Stimulated activated CD4-positive, alpha-beta T cell treated with anti-CD3 and anti-CD28 coated beads, Interleukin-4, amount 100 ng/mL, for 4 hours (primary cell): ENCODE measurements around the gene PPP2R2B.

Experiments used
- DNase-seq, 2 experiments: peaks; one replicate each; pipeline ENCODE4 v3.0.0-alpha.2; 2020

PPP2R2B gene

DNA sequence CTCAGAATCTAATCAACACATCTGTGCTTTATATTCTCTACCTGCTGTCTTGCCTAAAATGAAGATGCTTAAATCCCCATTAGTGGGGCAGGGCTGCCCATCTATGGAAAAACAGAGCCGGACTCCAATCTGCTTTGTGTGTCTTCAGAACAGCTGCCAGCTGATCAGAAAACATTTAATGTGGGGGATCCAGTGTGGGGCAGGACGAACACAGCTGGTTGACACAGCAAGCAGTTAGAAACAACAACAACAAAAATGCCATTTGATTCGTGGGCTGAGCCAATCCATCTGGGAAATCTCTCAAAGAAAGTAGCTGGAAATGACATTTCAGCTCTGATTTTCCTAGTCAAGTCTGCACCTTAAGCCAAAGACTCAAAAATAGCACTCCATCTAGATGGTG, 99.8 kb downstream of the PPP2R2B start:
- DNase-seq: no peak

DNA sequence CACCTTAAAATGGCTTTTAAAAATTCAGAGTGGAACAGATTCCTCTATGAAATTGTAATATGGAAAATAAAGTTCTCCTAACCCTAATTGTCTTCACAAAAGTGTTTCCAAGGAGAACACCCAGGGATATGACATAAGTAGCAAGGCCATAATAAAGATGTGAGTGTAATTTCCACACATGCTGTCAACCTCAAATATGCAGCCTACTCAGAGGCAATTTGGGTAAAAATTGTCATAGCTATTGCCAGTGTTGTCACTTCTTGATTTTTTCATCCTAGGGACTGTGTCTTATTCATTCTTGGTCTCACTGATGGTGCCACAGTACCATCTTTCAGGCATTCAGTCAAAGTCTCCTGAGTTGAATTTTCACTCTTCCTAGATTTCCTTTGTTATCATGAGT, 100.3 kb downstream of the PPP2R2B start:
- DNase-seq: no peak

DNA sequence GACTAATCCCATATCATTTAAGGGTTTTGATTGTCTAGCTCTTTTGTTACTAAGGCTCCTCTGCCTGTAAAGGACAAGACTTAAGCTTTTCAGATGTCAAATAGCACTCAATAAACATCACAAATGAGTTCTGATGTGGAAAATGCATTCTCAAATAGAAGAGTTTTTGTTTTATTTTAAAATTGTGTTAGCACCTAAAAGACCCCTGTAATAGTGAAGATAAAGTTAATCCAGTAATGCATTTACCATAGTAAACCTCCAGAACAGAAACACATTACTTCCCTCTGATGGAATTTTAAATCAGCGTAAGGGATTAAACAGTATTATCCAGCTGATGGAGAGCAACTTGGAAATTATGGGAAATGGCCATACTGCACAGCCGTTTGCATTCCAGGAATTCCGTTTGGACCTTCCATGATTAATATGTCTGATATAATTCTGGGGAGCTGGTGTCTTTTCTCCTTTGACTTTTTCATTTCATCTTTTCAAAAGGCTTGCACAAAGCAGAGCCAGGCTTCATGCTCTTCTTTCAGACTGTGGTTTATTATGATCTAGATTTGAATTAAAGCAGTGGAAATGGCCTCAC, 105.6 kb downstream of the PPP2R2B start:
- no peak for DNase-seq

DNA sequence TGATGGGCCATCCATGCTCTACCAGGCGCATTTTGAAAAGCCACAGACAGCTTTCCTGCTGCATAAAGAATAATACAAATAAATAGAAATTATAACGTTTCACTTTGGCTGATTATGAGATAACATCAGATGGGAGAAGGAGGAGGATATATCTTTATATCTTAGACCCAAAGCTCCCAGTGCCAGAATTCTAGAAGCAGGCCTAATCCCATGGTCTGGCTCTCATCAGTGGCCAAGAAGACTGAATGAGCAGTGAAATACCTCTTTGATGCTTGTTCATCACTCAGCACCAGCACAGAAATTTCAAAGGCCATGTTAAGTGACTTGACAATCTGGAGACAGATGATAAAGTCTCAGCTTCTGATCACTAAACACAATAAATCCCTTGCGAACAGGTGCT, 107.6 kb downstream of the PPP2R2B start:
- no peak for DNase-seq

DNA sequence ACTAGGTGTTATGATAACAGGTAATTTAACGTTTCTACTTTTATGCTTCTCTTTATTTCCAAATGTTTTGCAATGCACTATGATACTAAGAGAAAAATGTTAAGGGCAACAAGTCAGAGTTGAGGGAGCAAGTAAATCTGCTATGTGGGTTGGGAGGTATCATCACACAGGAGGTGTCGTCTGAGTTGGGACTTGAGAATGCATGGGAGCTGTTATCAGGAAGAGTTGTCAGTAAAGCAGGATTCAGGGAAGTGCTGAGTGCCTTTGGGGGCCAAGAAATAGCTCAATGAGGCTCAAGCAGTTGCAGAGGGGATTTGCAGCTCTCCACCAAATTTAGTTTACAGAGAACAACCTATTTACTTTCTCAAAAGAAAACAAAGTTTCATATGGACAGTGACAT, 108.0 kb downstream of the PPP2R2B start:
- no peak for DNase-seq

DNA sequence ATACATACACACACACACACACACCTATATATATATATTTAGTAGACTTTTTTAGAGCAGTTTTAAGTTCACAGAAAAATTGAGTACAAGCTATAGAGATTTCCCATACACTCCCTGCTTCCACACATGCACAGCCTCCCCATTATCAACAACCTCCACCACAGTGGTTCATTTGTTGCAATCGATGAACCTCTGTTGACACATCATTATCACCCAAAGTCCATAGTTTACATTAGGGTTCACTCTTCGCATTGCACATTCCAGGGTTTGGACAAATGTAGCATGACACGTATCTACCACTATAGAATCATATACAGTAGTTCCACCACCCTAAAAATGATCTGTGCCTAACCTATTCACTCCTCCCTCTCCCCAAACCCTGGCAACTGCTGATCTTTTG, 111.0 kb downstream of the PPP2R2B start:
- DNase-seq: no peak

DNA sequence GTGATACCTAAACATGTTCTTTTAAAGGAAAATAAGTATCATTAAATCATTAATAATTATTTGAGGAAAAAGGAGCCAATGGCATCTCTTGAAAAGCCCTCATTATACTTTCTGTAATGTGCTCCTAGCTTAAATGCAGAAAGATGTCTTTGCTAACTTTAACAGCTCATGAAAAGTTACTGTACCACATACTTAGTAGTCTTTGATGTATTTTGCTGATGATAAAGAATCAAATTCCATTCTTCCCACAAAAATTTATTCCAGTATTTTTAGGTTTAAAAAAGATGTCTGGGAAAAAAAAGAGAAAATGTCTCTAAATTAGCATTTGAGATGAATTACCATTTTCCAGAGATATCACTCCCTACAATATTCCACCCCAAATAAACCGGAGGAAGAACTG, 112.5 kb downstream of the PPP2R2B start:
- no peak for DNase-seq

DNA sequence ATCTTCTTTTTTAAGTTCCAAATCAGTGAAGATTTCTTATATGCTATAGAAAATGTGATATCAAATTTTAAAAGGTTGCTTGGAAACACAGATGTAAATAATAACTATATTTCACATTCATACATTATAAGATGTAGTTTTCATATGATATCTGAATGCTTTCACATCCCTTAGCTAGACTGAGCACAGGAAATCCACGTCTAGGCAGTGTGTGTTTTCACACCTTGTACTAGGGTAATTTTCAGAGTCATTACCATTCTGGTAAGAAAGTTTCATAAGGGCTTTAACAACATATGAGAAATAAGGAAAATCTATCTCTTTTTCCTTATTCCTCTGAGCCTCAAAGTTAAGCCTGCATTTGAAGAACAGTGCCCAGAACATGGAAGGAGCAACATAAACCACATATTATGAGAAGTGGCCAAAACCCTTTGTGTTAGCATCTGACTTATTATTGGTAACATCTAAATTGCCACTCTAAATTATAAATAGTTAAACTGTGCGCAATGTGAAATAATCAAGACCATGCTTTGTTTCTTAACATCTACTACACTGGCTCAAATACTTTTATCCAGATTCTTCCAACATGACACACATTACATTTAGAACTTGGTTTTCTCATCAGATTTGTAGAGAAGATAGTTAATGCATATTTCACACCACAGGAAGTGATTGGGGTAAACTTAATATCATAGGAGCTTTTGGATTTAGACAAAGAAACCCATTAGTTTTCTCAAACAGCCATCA, 113.3 kb downstream of the PPP2R2B start:
- no peak for DNase-seq

DNA sequence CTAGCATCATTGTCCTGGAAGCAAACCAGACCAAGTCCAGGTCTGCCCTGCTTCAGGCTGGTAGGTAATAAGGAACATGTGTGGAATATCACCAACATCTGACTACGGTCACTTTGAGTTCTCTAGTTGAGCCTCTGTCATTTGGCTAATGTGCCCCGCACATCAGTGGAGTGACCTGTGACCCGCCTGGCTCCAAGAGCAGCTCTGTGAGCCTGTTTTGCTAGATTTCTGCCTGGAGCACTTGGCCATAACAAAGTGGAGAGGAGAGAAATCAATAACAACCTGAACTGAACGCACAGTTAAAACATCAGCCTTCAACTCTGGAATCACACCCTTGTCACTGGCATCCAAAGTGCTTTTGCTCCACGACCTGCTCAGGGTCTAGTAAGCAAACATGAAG, 115.7 kb downstream of the PPP2R2B start:
- no peak for DNase-seq

DNA sequence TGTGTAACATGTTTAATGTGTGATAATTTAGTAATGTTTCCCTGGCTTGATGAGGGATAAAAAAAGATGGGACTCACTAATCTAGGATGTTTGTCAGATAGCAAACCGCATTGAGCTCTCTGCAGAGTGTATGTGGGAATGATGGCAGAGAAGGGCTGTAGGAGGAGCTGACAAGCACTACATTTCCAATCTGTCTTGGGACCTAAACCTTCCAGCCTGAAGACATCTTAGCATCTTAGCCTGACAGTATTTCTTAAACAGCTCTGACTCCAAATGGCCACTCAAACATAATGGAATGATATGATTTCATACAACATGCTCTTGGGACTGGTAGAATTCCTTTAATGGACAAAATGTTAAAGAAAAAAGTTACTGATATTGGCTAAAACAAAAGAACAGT, 116.7 kb downstream of the PPP2R2B start:
- no peak for DNase-seq

DNA sequence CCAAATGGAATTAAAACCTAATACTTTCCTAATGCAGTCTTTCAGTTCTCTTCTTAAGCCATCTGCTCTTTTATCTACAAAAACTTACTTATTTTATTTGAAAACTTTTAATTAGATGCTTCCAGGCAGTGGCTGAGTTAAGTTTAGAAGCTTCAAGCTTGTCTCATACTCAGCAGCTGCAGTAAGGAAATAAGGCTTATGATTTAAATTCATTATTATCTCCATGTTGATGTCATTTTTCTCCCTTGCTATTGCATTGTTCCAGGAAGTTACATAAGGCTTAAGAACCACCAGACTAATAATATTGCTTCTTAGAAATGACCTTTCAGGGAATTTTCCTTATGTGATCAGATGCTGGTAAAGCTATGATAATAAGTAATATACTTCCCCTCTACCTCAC, 119.6 kb downstream of the PPP2R2B start:
- DNase-seq: no peak

DNA sequence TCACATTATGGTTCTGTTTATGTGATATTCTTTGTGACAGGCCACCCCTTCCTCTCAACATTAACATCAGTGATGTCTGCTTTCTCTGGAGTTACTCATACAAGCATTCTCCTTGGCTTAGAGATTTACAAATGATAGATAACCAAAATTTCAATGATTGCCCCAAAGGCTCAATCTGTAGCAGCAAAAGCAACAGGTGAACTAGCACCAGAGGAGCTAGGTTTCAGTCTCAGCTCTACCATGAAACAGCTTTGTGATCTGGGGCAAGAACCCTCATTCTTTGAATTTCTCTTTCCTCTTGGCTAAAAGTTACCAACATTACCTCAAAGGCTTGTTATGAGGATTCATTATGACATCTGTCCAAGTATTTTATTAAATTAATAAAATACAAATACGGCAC, 120.5 kb downstream of the PPP2R2B start:
- DNase-seq: no peak

DNA sequence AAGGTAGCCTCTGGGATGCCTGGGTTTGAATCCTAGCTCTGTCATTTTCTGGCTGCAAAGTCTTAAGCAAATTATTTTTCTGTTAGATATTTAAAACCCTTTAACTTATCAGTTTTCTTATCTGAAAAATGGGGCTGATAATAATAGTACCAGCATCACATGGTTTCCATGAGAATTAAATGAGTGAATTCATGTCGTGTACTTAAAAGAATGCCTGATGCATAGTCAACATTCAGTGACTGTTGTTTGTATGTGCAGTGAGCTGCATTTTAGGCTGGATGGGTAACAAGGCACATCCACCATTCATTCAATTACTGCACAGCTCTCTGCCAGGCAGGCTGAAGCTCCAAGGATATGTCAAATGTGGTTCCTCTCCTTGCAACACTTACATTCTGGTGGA, 122.0 kb downstream of the PPP2R2B start:
- DNase-seq: no peak

DNA sequence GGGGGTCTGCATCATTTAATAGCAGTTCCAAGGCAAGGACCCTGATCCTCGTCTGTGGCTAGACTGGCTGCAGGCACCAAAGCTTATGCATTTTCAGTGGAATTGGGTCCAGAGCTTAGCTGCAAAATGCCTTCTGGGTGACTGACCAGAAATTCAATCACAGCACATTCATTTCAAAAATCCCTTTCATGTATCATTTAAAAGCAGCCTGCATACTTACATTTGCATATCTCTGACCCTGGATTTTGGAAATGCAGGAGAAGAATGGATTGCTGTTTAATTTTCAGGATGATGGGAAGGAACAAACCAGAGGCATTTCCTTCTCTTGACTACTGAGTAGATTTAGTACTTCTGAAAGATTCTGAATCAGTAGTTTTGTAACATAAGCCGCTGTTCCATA, 122.8 kb downstream of the PPP2R2B start:
- no peak for DNase-seq

DNA sequence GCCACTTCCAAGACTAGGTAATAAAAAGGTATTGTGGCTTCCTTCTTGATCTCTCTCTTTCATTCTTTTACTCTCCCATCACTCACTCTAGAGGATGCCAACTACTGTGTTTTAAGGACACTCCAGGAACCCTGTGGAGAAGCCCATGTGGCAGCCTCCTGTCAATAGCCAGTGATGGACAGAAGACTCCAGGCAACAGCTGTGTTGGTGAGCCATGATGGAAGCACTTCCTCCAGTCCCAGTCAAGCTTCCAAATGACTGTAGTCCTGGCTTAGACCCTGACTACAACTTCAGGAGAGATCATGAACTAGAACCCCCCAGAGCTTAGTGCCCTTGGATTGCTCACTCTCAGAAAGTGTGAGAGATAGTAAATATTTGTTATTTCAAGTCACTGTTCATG, 123.9 kb downstream of the PPP2R2B start:
- no peak for DNase-seq

DNA sequence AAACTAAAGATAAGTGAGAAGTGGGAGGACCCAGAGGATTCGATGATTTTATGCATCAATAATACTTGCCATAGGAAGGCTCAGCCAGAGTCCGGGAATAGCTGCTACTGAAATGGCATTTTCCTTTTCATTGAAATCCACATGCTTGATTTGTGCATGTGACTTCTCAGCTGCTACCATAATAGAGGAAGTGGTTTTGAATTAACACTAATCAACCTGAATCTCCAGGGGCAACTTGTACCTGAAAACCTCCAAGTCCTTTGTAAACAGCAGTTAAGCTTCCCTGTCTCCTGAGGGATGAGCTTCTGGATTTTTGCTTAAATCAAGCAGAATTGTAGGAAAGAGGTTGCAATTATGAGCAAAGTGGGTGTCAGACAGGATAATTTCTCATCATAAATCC, 124.9 kb downstream of the PPP2R2B start:
- DNase-seq: no peak

DNA sequence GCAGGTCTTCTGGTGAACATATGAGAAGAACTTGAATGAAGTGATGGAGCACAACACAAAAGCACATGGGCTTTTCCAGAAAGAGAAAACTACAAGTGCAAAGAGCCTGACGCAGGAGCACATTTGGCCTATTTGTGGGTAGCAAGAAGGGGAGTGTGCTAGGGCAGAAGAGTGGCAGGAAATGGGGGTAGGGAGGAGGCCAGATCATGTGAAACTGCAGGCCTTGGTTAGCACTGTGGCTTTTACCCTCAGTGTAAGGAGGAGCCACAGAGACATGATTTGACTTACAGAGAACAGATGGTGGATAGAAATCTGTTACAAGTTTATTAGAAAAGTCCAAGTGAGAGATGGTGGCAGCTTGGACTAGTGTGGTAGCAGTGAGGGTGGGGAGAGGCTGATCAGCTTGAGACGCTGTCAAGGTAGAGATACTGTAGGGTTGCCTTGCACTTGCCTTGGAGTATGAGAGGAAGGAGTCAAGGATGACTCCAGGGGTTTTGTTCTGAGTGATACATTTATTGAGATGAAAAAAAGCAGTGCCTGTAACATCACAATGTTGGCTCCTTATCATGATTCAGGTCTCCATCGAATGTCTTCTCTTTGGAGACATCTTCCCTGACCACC, 126.7 kb downstream of the PPP2R2B start:
- peak; percentile 3 to 33 for DNase-seq

DNA sequence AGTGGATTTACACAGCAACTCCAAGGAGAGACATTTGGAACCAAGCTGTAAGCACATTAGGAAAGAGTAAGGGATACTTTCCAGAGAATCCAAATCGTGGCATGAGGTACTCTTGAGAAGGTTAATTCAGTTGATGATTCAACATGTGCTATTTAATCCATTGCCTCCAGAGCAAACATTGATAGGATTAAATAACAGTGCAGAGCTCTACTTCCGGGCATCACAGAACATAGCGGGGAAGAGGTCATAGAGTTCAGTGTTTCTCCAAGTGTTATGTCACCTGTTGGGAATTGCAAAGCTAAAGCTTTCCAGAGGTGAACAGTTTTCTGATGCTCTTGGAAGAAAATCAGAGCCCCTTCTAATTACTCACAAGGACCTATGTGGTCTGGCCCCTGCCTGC, 127.5 kb downstream of the PPP2R2B start:
- DNase-seq: no peak

DNA sequence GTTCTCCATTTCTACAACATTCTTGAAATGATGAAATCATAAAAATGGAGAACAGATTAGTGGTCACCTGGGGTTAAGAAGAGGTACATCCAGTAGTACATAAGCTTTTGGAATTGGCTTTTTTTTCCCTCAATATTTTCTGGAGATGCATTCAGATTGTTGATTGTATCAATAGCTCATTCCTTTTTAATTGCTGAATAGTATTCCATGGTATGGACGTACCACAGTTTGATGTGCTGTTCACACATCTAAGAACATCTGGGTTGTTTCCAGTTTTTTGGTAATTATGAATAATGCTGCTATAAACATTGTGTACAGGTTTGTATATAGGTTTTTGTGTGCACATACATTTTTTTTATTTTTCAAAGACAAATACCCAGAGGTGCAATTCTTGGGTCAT, 130.0 kb downstream of the PPP2R2B start:
- DNase-seq: no peak

DNA sequence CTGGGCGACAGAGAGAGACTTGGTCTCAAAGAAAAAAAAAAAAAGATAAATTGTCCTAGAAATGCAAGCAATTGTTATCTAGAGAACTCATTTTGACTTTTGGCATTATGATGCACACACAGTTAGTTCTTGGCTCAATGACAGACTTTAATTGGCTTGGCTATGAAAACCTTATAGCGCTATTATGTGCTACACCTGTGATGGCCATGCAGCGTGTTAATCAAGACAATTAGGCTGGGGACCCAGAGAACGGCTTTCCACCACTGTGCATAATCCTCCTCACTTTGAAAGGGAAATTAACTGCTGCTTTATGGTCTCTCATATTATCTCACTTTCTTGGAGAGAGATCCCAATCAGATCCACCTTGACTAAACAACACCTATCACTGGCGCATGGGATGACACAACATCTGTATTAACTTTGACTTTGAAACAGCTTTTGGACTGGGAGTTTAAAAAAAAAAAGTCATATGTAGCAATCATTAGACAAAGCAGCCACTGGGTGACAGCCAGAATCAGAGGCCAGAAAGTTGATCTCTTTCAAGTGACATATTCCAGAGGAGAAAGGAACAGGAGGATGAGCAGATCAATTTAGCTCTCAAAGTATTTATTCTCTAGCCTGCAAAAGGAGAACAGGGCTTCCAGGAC, 132.5 kb downstream of the PPP2R2B start:
- no peak for DNase-seq

DNA sequence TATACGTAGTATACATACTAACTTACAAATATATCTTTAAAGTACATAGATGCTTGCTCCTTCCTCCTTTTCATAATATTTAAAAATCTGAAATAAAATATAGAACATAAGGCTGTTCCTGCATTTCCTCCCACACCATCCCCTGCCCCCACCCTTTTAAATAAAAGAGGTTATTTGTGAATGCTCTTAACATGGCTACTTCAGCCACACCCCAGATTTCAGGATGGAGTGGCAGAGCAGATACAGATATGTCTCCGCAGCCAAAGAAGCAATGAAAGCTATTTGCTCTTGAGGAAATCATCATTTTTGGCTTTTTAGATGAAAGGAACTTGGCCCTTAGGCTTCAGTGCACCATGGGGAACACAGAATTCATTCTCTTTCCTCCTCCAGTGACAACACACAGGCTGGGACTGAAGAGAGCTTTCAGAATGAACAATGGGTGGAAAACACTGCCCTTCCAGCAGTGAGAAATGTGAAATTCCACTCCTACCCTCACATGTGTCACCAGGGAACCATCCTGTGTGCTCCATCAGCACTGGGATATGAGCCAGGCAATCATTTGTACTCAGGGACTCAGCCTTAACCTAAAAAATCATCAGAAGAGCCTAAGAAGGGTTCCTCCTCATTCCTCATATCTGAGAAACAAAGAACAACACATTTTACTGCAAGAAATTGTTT, 134.3 kb downstream of the PPP2R2B start:
- DNase-seq: no peak

DNA sequence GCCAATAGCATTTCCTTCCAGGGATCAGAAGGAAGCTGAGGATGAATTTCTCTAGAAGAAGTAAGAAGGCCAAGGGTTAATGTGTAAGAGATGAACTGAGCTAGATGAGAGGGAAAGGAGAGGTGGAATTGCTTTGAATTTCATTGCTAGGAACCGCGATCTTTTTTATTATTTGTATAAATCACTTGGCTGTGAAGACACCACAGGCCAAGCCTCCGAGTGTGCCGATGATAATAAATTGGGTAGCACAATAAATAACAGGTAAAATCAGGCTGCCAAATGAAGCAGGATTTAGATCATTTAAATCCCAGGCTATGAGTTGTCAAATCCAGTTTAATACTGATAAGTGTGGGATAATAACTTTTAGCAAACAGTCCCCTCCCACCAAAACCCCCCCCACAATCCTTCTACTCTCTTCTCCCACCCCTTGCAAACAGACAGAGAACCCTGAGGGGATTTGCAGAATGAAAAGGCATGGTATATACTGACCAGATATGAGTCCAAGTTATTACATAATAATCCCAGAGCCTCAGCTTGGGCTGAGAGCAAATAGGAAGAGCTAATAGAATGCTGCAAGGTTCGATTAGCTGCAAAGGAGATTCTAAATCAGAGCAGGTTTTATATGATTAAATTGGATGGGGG, 143.5 kb downstream of the PPP2R2B start:
- no peak for DNase-seq

DNA sequence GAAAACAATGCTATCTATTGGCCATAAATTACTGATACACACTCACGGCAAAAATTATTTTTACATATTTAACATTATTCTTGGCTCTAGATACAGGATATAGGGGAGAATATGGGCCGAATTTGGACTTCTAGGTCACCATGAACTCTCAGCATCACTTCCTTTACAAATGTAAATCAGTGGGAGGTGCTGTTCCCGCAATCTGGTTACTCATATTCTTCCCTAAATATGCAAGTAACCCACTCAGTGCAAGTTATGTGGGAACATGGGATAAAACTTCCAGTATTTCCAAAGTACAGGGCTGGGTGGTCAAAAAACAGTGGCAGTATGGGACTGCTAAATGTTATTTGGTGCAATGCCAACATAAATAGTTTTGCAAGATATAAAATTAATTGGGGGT, 145.6 kb downstream of the PPP2R2B start:
- DNase-seq: no peak
